ENCODE measurements around the gene ZNF841. TPM values are rescaled to one million over a fixed set of nuclear protein-coding genes. Genes with fewer than 3 reads are reported as not detected.
"Not testable (repeated sequence)": the region's sequence is repeated elsewhere in the genome, so short reads cannot be mapped to it uniquely, and the experiment has no call there.

ZNF841 gene
- total RNA-seq, 6 donors from 2014 or later = 13.7 to 32.5 (median 17.1) TPM

DNA sequence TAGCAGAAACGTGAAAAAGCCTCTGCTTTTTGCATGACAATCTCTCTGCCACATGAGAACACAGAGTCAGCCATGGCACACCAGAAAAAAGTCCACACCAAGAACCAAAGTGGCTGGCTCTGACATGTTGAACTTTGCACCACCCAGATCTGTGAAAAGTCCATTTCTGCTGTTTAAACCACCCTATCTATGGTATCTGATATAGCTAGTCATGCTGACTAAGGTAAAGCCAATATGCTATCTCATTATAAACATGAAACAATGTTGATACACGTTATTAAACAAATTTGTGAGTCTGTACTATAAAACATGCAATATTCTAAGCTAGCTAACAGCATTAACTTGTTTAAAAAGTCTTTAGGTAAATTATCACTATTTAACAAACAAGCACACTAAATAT lies 25.9 kb downstream of the ZNF841 start:
- H3K4me3 ChIP-seq = no peak overlapping the region
- H3K27ac ChIP-seq = no peak overlapping the region
- 95% methylated on average over 2 of the region's 2 CpGs for WGBS, 2 donors
- ATAC-seq (ENCODE audit: low FRiP score in 2 of 2) = no peak
- no peaks in the 10 kb centered on the region for H3K4me1 ChIP-seq
- no peak for TF ChIP-seq POLR2AphosphoS5 (IDR thresholded peaks at IDR 0.05)
- no peak for TF ChIP-seq EP300 (IDR thresholded peaks at IDR 0.05)
- TF ChIP-seq, protein P1, sequence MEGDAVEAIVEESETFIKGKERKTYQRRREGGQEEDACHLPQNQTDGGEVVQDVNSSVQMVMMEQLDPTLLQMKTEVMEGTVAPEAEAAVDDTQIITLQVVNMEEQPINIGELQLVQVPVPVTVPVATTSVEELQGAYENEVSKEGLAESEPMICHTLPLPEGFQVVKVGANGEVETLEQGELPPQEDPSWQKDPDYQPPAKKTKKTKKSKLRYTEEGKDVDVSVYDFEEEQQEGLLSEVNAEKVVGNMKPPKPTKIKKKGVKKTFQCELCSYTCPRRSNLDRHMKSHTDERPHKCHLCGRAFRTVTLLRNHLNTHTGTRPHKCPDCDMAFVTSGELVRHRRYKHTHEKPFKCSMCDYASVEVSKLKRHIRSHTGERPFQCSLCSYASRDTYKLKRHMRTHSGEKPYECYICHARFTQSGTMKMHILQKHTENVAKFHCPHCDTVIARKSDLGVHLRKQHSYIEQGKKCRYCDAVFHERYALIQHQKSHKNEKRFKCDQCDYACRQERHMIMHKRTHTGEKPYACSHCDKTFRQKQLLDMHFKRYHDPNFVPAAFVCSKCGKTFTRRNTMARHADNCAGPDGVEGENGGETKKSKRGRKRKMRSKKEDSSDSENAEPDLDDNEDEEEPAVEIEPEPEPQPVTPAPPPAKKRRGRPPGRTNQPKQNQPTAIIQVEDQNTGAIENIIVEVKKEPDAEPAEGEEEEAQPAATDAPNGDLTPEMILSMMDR (IDR thresholded peaks at IDR 0.05) = no peak
- no peak for TF ChIP-seq POLR2A (IDR thresholded peaks at IDR 0.05)
- peaks cover 82 to 100% (median 96%) of the 10 kb centered on the region in 4 donors for H3K9me3 ChIP-seq
- H3K27me3 ChIP-seq = no peaks in the 10 kb centered on the region
- no peak for DNase-seq
- H3K36me3 ChIP-seq = peaks cover 37 to 100% (median 86%) of the 10 kb centered on the region in 4 donors

DNA sequence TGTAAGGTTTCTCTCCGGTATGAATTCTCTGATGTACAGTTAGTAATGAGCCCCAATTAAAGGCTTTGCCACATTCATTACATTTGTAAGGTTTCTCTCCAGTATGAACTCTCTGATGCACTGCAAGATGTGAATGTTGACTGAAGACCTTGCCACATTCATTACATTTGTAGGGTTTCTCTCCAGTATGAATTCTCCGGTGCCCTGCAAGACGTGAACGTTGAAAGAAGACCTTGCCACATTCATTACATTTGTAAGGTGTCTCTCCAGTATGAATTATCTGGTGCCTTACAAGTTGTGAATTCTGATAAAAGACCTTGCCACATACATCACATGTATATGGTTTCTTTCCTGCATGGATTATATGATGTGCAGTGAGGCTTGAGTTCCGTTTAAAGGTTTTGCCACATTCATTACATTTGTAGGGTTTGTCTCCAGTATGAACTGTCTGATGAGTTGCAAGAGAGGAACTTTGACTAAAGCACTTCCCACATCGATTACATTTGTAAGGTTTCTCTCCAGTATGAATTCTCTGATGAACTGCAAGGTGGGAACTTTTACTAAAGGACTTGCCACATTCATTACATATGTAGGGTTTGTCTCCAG lies 29.2 kb downstream of the ZNF841 start:
- Histone ChIP-seq H3K36me3 (peaks cover 34 to 95% (median 69%) of the 10 kb centered on the region in 4 donors), H3K27ac (no peak overlapping the region), H3K4me3 (no peak overlapping the region), H3K4me1 (no peaks in the 10 kb centered on the region), H3K9me3 (peaks cover 91 to 98% (median 97%) of the 10 kb centered on the region in 4 donors), H3K27me3 (no peaks in the 10 kb centered on the region)
- ATAC-seq (ENCODE audit: low FRiP score in 2 of 2) (no peak), DNase-seq (no peak)
- no peak for TF ChIP-seq POLR2AphosphoS5 (IDR thresholded peaks at IDR 0.05)
- TF ChIP-seq POLR2A (IDR thresholded peaks at IDR 0.05) = no peak
- no peak for TF ChIP-seq EP300 (IDR thresholded peaks at IDR 0.05)
- TF ChIP-seq, protein P1 (IDR thresholded peaks at IDR 0.05) = no peak
- WGBS, 2 donors = 94 to 98% methylated on average over 6 of the region's 6 CpGs

DNA sequence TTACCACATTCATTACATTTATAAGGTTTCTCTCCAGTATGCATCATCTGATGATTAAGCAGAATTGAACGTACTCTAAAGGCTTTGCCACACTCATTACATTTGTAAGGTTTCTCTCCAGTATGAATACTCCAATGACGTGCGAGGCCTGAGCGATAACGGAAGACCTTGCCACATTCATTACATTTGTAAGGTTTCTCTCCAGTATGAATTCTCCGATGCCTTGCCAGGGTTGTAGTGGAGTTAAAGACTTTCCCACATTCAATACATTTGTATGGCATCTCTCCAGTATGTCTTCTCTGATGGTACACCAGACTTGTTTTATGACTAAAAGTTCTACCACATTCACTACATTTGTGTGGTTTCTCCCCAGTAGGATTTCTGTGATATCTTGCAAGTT lies 30.2 kb downstream of the ZNF841 start:
- Histone ChIP-seq H3K4me3 (no peak overlapping the region), H3K36me3 (peaks cover 25 to 86% (median 60%) of the 10 kb centered on the region in 4 donors), H3K27ac (no peak overlapping the region), H3K4me1 (no peaks in the 10 kb centered on the region), H3K27me3 (no peaks in the 10 kb centered on the region), H3K9me3 (peaks cover 86 to 98% (median 97%) of the 10 kb centered on the region in 4 donors)
- TF ChIP-seq, protein P1 (IDR thresholded peaks at IDR 0.05) = no peak
- TF ChIP-seq EP300 (IDR thresholded peaks at IDR 0.05) = no peak
- no peak for ATAC-seq (ENCODE audit: low FRiP score in 2 of 2)
- 95 to 99% methylated on average over 6 of the region's 6 CpGs for WGBS, 2 donors
- DNase-seq = no peak

DNA sequence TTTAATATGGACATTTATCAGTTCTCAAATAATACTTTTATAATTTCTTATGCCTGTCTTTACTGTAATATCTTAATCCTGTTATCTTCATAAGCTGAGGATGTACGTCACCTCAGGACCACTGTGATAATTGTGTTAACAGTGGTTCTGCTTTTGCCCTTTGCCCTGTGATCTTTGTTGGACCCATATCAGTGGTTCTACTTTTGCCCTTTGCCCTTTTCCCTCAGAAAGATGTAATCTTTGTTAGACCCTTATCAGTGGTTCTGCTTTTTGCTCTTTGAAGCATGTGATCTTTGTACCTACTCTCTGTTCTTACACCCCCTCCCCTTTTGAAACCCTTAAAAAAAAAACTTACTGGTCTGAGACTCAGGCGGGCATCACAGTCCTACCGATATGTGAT lies 39.1 kb downstream of the ZNF841 start:
- not testable (repeated sequence) for H3K36me3 ChIP-seq; H3K27ac ChIP-seq; ATAC-seq (ENCODE audit: low FRiP score in 2 of 2); H3K4me1 ChIP-seq; H3K27me3 ChIP-seq; DNase-seq; H3K4me3 ChIP-seq
- WGBS, 2 donors = 96 to 98% methylated on average over 3 of the region's 3 CpGs
- peaks cover 36 to 85% (median 73%) of the 10 kb centered on the region in 4 donors for H3K9me3 ChIP-seq

DNA sequence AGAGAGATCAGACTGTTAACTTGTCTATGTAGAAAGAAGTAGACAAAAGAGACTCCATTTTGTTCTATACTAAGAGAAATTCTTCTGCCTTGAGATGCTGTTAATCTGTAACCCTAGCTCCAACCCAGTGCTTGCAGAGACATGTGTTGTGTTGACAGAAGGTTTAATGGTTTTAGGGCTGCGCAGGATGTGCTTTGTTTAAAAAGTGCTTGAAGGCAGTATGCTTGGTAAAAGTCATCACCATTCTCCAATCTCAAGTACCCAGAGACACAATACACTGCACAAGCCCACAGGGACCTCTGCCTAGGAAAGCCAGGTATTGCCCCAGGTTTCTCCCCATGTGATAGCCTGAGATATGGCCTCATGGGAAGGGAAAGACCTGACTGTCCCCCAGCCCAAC lies 43.8 kb downstream of the ZNF841 start:
- 33 to 71% methylated on average over 1 of the region's 1 CpG for WGBS, 2 donors
- H3K36me3 ChIP-seq; ATAC-seq (ENCODE audit: low FRiP score in 2 of 2): not testable (repeated sequence)

More for the DNA sequence above, 43.8 kb downstream of the ZNF841 start:
- not testable (repeated sequence) for H3K27ac ChIP-seq, DNase-seq, H3K4me3 ChIP-seq, H3K27me3 ChIP-seq
- H3K9me3 ChIP-seq = peaks cover 9 to 56% (median 53%) of the 10 kb centered on the region in 4 donors
- peaks cover 0 to 12% (median 7%) of the 10 kb centered on the region in 4 donors for H3K4me1 ChIP-seq
